GM12874 (cell line): ENCODE results near the gene KIF15.

Experiments used
- CTCF ChIP-seq: IDR thresholded peaks from 2 replicates; pipeline ENCODE4 v1.5.1; 2011; ENCODE audit warnings: low read depth, mild to moderate bottlenecking, control low read depth, low read length, moderate library complexity; ENCODE audit not compliant: insufficient read depth

Gene KIF15

GRCh38 chr3:44795197-44795596 lies 33.6 kb downstream of the KIF15 start:
- TF ChIP-seq CTCF: no peak

GRCh38 chr3:44802011-44802410 lies 40.4 kb downstream of the KIF15 start:
- no peak for TF ChIP-seq CTCF

- TF ChIP-seq CTCF: no peak
These were observed 41.7 kb downstream of the KIF15 start for GRCh38 chr3:44803298-44803697.

GRCh38 chr3:44805960-44806359 lies 44.4 kb downstream of the KIF15 start:
- no peak for TF ChIP-seq CTCF

GRCh38 chr3:44814751-44815150 lies 53.2 kb downstream of the KIF15 start:
- no peak for TF ChIP-seq CTCF

GRCh38 chr3:44825264-44825925 lies 63.8 kb downstream of the KIF15 start:
- TF ChIP-seq CTCF: no peak

- no peak for TF ChIP-seq CTCF
These were observed 65.6 kb downstream of the KIF15 start for GRCh38 chr3:44827196-44827595.
